Measurements from ENCODE around the gene CACNA1I.

Gene CACNA1I

GRCh38 chr22:39594411-39594810, 23.9 kb downstream of the CACNA1I start:
- Histone ChIP-seq H3K4me1 (peaks cover 13 to 45% (median 36%) of the 10 kb centered on the region in 10 experiments), H4K20me1 (peaks cover 0 to 18% (median 0%) of the 10 kb centered on the region in 11 experiments; a peak in 2 of 22 replicates), H3K27me3 (peaks cover 0 to 15% (median 0%) of the 10 kb centered on the region in 11 experiments; a peak in 7 of 22 replicates), H3K4me2 (0 out of 22 replicates have a peak overlapping the region, but pooled peaks of 1 of the 11 experiments have one; percentile 66), H3K27ac (no peak overlapping the region), H3K9me3 (replicated peaks in 1 of 11) (no peaks in the 10 kb centered on the region), H3K36me3 (no peaks in the 10 kb centered on the region), H3K9ac (no peak overlapping the region), H3K4me3 (no peak overlapping the region)
- no peak for TF ChIP-seq Cebpa-rat (IDR thresholded peaks at IDR 0.05)

DNA sequence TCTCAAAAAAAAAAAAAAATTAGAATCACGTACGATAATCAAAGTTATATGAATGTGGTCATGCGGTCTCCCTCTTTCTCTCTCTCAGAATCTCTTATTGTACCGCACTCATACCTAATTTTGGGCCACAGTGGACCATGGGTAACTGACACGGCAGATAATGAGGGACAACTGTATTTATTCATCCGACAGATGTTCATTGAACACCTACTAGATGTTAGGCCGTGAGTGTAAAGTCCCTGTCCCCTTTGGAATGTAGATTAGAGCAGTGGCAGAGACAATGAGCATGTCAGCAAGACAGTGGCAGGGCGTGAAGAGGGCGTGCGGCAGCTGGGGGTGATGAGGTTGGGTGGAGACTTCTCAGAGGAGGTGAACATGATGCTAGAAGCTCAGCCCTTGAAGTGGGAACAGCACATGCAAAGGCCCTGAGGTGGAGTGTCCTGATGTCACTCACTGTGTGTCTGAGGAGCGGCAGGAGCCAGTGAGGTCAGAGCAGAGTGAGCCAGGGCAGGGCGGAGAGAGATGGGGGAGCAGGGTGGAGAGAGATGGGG, 25.1 kb downstream of the CACNA1I start:
- H3K9ac ChIP-seq: no peak overlapping the region
- H3K4me3 ChIP-seq: no peak overlapping the region
- H3K4me1 ChIP-seq: peaks cover 13 to 47% (median 38%) of the 10 kb centered on the region in 10 experiments
- no peak overlapping the region for H3K27ac ChIP-seq
- no peaks in the 10 kb centered on the region for H3K36me3 ChIP-seq
- no peak for TF ChIP-seq Cebpa-rat (IDR thresholded peaks at IDR 0.05)
- peaks cover 0 to 15% (median 0%) of the 10 kb centered on the region in 11 experiments; a peak in 7 of 22 replicates for H3K27me3 ChIP-seq
- peaks cover 0 to 7% (median 3%) of the 10 kb centered on the region in 11 experiments; a peak in 8 of 22 replicates for H3K9me3 ChIP-seq (replicated peaks in 1 of 11)
- peaks cover 0 to 18% (median 0%) of the 10 kb centered on the region in 11 experiments; a peak in 2 of 22 replicates for H4K20me1 ChIP-seq
- no peak overlapping the region for H3K4me2 ChIP-seq

DNA sequence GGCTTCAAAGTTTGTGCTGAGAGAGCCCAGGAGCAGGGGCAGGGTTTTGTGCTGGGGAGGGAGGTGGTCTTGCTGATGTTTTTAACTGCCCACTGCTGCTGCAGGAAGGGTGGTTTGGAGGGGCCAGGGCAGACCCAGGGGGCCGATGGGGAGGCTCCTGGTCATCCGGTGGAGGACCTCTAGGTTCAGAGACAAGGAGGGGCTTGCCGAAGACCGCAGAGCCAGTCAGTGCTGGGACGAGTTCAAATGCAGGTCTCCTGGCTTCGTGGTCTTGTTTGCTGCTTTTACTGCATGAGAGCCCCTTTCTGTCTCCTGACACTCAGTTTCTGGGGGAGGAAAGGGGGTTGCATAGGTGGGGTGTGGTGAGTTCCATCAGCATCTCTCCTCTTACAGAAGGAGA, 26.0 kb downstream of the CACNA1I start:
- no peak overlapping the region for H3K9ac ChIP-seq
- H4K20me1 ChIP-seq: peaks cover 0 to 18% (median 0%) of the 10 kb centered on the region in 11 experiments; a peak in 2 of 22 replicates
- H3K27ac ChIP-seq: no peak overlapping the region
- H3K4me1 ChIP-seq: peaks cover 13 to 53% (median 41%) of the 10 kb centered on the region in 10 experiments
- peaks cover 0 to 15% (median 0%) of the 10 kb centered on the region in 11 experiments; a peak in 7 of 22 replicates for H3K27me3 ChIP-seq
- no peak overlapping the region for H3K4me3 ChIP-seq
- peaks cover 0 to 15% (median 12%) of the 10 kb centered on the region in 11 experiments; a peak in 19 of 22 replicates for H3K9me3 ChIP-seq (replicated peaks in 1 of 11)
- H3K4me2 ChIP-seq: peak overlapping the region in 8 of 11 experiments; percentile 5 to 42 (median 34); a peak in 11 of 22 replicates
- no peak for TF ChIP-seq Cebpa-rat (IDR thresholded peaks at IDR 0.05)
- H3K36me3 ChIP-seq: no peaks in the 10 kb centered on the region

DNA sequence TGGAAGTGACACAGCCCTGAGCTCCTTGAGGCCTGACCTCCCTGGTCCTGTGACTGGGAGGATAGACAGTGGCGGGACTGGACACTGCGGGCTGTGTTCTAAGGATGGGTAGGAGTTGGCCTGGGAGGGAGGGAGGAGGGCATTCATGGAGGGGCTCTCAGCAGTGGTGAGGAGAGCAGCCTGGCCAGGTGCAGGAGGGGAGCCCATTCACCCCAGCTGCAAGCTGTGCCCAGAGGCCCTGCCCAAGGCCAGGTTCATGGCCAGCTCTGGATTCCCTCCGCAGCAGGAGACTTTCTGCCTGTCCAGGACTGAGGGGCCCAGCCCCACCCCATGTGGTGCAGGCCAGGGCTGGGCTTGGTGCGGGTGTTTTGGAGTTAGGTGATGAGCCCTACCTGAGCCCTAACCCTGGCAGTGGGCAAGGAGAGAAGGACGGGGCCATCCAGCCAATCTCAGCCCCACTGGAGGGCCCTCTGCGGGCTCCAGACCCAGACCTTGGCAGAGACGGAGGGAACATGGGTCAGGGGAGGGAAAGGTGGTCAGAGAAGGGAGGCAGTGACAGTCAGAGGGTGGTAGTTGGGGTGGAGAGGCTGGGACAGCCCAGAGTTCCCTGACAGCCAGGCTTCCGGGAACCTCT, 26.8 kb downstream of the CACNA1I start:
- H3K4me1 ChIP-seq: peaks cover 10 to 50% (median 37%) of the 10 kb centered on the region in 10 experiments
- H3K9me3 ChIP-seq (replicated peaks in 1 of 11): peaks cover 0 to 19% (median 13%) of the 10 kb centered on the region in 11 experiments; a peak in 19 of 22 replicates
- H4K20me1 ChIP-seq: peaks cover 0 to 14% (median 0%) of the 10 kb centered on the region in 11 experiments; a peak in 2 of 22 replicates
- H3K36me3 ChIP-seq: no peaks in the 10 kb centered on the region
- no peak overlapping the region for H3K9ac ChIP-seq
- H3K27ac ChIP-seq: no peak overlapping the region
- peak overlapping the region in 7 of 11 experiments; percentile 5 to 42 (median 35); a peak in 13 of 22 replicates for H3K4me2 ChIP-seq
- no peak overlapping the region for H3K4me3 ChIP-seq
- no peak for TF ChIP-seq Cebpa-rat (IDR thresholded peaks at IDR 0.05)
- peaks cover 0 to 15% (median 0%) of the 10 kb centered on the region in 11 experiments; a peak in 7 of 22 replicates for H3K27me3 ChIP-seq

DNA sequence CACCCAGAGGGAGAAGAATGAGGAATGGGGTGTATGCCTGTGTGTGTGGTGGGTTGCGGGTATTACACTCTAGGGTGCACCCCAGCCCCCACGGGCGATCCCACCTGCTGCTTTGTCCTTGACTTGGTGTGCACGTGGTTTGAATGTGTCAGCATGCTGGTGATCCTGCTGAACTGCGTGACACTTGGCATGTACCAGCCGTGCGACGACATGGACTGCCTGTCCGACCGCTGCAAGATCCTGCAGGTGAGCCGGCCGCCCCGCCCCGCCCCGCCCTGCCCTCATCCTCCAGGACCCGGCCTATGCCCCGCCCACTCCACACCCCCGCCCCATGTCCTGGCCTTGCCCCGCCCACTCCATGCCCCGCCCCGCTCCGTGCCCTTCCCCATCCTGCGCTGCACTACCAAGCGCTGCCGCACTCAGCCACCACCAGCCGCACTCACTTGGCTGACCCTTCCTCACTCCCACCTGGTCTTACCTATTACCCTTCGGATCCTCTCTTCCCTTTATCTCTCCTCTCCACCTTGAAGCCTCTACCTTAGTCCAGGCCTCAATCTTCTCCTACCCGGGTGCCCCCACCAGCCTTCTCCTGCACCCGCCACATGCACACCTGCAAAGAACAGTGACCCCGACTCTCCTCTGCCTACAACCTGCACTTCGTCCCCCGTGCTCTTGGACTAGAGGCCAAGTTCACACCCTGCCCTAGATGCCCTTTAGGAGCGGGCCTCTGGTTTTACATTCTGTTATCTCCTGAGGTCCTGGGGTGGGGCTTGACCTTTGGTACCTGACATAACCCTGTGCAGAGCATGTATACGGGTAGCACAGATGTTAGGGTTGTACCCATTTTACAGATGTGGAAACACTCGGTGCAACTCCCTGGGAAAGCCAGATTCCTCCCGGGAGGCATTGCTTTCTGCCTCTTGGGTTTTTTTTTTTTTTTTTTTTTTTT, 27.7 kb downstream of the CACNA1I start:
- H3K27ac ChIP-seq: no peak overlapping the region
- H3K4me3 ChIP-seq: no peak overlapping the region
- H3K36me3 ChIP-seq: no peaks in the 10 kb centered on the region
- peaks cover 5 to 29% (median 21%) of the 10 kb centered on the region in 11 experiments; a peak in 21 of 22 replicates for H3K9me3 ChIP-seq (replicated peaks in 1 of 11)
- peaks cover 0 to 15% (median 0%) of the 10 kb centered on the region in 11 experiments; a peak in 7 of 22 replicates for H3K27me3 ChIP-seq
- TF ChIP-seq Cebpa-rat (IDR thresholded peaks at IDR 0.05): no peak
- H3K4me1 ChIP-seq: peaks cover under 1 to 44% (median 29%) of the 10 kb centered on the region in 10 experiments; a peak in 19 of 20 replicates
- H4K20me1 ChIP-seq: peaks cover 0 to 6% (median 0%) of the 10 kb centered on the region in 11 experiments; a peak in 1 of 22 replicates
- no peak overlapping the region for H3K4me2 ChIP-seq
- H3K9ac ChIP-seq: no peak overlapping the region

GRCh38 chr22:39600491-39601179, 30.1 kb downstream of the CACNA1I start:
- peaks cover 0 to 15% (median 0%) of the 10 kb centered on the region in 11 experiments; a peak in 7 of 22 replicates for H3K27me3 ChIP-seq
- peaks cover 0 to 31% (median 19%) of the 10 kb centered on the region in 10 experiments; a peak in 13 of 20 replicates for H3K4me1 ChIP-seq
- H3K9ac ChIP-seq: no peak overlapping the region
- H4K20me1 ChIP-seq: no peaks in the 10 kb centered on the region
- peaks cover 5 to 34% (median 25%) of the 10 kb centered on the region in 11 experiments; a peak in 21 of 22 replicates for H3K9me3 ChIP-seq (replicated peaks in 1 of 11)
- H3K4me3 ChIP-seq: no peak overlapping the region
- H3K36me3 ChIP-seq: no peaks in the 10 kb centered on the region
- H3K27ac ChIP-seq: no peak overlapping the region
- no peak for TF ChIP-seq Cebpa-rat (IDR thresholded peaks at IDR 0.05)
- peak overlapping the region in 5 of 11 experiments; percentile 2 to 21 (median 10); a peak in 5 of 22 replicates for H3K4me2 ChIP-seq

GRCh38 chr22:39601180-39601535, 30.6 kb downstream of the CACNA1I start:
- H4K20me1 ChIP-seq: no peaks in the 10 kb centered on the region
- H3K4me2 ChIP-seq: peak overlapping the region in 2 of 11 experiments; percentile 2 to 21; a peak in 3 of 22 replicates
- H3K9me3 ChIP-seq (replicated peaks in 1 of 11): peaks cover 5 to 34% (median 25%) of the 10 kb centered on the region in 11 experiments; a peak in 21 of 22 replicates
- H3K4me3 ChIP-seq: no peak overlapping the region
- H3K27ac ChIP-seq: no peak overlapping the region
- H3K36me3 ChIP-seq: no peaks in the 10 kb centered on the region
- no peak overlapping the region for H3K9ac ChIP-seq
- peaks cover 0 to 15% (median 0%) of the 10 kb centered on the region in 11 experiments; a peak in 7 of 22 replicates for H3K27me3 ChIP-seq
- no peak for TF ChIP-seq Cebpa-rat (IDR thresholded peaks at IDR 0.05)
- H3K4me1 ChIP-seq: peaks cover 0 to 31% (median 19%) of the 10 kb centered on the region in 10 experiments; a peak in 13 of 20 replicates

DNA sequence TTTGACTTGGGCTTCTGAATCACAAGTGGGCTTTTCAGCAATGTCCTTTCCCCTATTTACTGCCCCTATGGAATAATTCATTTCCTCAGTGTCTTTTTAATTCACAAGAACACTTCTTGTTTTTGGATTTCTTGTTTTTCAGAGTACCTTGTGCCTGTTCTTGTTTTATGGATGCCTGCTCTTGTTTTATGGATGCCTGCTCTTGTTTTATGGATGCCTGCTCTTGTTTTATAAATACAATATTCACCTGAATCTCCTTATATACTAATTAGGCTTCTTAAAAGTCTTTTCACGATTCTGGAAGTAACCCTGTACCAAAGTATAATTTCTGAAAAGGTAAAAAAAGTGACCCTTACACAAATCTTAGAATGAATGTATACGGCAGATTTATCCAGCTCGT, 32.8 kb downstream of the CACNA1I start:
- Histone ChIP-seq H3K4me1 (peaks cover 0 to 22% (median 12%) of the 10 kb centered on the region in 10 experiments; a peak in 11 of 20 replicates), H3K27me3 (no peaks in the 10 kb centered on the region), H3K9me3 (replicated peaks in 1 of 11) (peaks cover 5 to 34% (median 25%) of the 10 kb centered on the region in 11 experiments; a peak in 21 of 22 replicates), H4K20me1 (no peaks in the 10 kb centered on the region), H3K4me2 (no peak overlapping the region), H3K9ac (no peak overlapping the region), H3K27ac (no peak overlapping the region), H3K4me3 (no peak overlapping the region), H3K36me3 (no peaks in the 10 kb centered on the region)
- no peak for TF ChIP-seq Cebpa-rat (IDR thresholded peaks at IDR 0.05)

Data from BLaER1 treated with 17β-estradiol and CSF1 and Interleukin-3, amounts not matched to agents 10 nM and 100 nM (cell line).